HFF-Myc (cell line): ENCODE data around the gene IL6R.

Experiments used
- DNase-seq: peaks from one replicate; pipeline ENCODE4 v3.0.0-alpha.2; 2011; ENCODE audit warnings: low read depth; ENCODE audit errors: extremely low read depth
- H3K4me3 ChIP-seq: replicated peaks from 2 replicates; pipeline ENCODE4 v1.5.1; 2011; ENCODE audit warnings: low read depth, mild to moderate bottlenecking, control low read depth, low read length
- TF ChIP-seq, protein P1 (sequence below): IDR thresholded peaks from 2 replicates; pipeline ENCODE4 v1.5.1; 2012; ENCODE audit warnings: mild to moderate bottlenecking, low read depth, low read length, control low read depth; ENCODE audit errors: missing control alignments

The IL6R gene

GRCh38 chr1:154384650-154385489, 20.3 kb upstream of the IL6R start:
- H3K4me3 ChIP-seq = no peak overlapping the region
- TF ChIP-seq, protein P1, sequence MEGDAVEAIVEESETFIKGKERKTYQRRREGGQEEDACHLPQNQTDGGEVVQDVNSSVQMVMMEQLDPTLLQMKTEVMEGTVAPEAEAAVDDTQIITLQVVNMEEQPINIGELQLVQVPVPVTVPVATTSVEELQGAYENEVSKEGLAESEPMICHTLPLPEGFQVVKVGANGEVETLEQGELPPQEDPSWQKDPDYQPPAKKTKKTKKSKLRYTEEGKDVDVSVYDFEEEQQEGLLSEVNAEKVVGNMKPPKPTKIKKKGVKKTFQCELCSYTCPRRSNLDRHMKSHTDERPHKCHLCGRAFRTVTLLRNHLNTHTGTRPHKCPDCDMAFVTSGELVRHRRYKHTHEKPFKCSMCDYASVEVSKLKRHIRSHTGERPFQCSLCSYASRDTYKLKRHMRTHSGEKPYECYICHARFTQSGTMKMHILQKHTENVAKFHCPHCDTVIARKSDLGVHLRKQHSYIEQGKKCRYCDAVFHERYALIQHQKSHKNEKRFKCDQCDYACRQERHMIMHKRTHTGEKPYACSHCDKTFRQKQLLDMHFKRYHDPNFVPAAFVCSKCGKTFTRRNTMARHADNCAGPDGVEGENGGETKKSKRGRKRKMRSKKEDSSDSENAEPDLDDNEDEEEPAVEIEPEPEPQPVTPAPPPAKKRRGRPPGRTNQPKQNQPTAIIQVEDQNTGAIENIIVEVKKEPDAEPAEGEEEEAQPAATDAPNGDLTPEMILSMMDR = no peak
- no peak for DNase-seq

GRCh38 chr1:154386643-154387352, 18.3 kb upstream of the IL6R start:
- no peak for DNase-seq
- TF ChIP-seq, protein P1 = no peak
- H3K4me3 ChIP-seq = no peak overlapping the region

DNA sequence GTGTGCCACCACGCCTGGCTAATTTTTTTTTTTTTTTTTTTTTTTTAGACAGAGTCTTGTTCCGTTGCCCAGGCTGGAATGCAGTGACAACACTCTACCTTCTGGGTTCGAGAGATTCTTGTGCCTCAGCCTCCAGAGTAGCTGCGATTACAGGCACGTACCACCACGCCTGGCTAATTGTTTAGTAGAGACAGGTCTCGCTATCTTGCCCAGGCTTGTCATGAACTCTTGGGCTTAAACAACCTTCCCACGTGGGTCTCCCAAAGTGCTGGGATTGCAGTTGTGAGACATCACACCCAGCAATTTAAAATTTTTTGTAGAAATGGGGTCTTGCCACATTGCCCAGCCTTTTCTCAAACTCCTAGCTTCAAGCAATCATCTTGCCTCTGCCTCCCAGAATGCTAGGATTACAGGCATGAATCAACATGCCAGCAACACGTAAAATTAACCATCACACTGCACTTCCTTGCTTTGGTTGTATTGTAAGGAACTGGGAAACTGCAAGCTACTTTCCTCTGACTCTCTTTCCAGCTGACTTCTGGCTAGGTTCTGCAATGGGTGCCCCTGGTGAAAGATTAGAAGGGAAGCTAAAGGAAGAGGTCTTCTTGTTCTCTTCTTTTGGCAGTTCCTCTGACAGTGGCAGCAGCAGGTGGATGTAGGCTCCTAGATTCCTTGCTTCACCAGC, 13.9 kb upstream of the IL6R start:
- no peak for DNase-seq
- H3K4me3 ChIP-seq = no peak overlapping the region
- TF ChIP-seq, protein P1 = no peak

DNA sequence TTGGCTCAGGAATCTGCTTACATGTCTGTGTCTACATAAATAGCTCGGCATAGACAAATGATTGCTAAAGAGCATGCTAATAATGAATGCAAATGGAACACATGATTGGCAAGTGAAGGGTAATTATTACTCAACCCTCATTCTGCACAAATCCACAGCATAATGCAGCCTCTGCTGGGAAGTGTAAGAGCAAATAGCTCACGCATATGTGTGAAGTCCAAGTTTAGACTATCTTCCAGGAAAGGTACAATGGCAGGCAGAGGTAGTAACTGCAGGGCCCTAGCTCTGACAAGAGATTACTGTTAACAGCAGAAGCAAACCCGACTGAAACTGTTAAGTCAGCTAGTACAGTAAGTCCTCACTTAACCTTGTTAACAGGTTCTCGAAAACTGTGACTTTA, 7.0 kb upstream of the IL6R start:
- TF ChIP-seq, protein P1 = no peak
- no peak for DNase-seq
- H3K4me3 ChIP-seq = no peak overlapping the region

- no peak overlapping the region for H3K4me3 ChIP-seq
- TF ChIP-seq, protein P1 = no peak
- no peak for DNase-seq
Measured at GRCh38 chr1:154398678-154399077, 6.5 kb upstream of the IL6R start.

DNA sequence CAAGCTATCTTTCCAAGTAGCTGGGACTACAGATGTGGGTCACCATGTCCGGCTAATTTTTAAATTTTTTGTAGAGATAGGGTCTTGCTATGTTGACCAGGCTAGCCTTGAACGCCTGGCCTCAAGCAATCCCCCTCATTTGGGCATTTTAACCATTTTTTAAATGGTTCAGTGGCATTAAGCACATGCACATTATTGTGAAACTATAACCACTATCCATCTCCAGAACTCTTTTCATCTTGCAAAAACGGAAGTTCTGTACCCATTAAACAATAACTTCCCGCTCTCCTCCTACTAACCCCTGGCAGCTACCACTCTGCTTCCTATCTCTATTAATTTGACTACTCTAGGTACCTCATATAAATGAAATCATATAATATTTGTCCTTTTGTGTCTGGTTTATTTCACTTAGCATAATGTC, 4.8 kb upstream of the IL6R start:
- DNase-seq = no peak
- no peak overlapping the region for H3K4me3 ChIP-seq
- TF ChIP-seq, protein P1 = no peak
